HG03342 (cell line): ENCODE results near the gene SPATA3.

ENCODE experiments used
- ATAC-seq: cut with Tn5 transposase; IDR thresholded peaks from one replicate; pipeline ENCODE4 v1.9.1; 2021; ENCODE audit warnings: mild to moderate bottlenecking, moderate library complexity; ENCODE audit not compliant: unreplicated experiment

SPATA3 gene

DNA sequence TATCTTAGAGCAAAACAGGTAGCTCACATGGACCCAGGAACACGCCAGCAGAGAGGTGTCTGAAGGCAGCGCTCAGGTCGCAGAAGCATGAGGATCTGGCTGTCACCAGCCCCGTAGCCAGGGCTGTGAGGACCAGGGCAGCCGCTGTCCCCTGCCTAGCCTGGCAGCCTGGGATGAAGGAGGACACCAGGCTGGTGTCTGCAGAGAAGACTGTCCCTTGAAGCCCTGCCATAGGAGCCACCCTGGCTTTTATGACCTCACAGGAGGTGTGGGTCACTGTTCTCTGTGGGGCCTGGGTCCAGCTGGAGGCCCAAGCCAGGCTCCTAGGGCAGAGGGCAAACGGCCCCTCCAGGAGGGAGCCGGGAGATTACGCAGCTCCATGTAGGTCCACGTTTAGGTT, at the start of gene SPATA3:
SPATA3 (plus strand) TSS at position 301 of the 400 bp plus-strand sequence. CDS start 113 bp downstream, outside the sequence.
- ATAC-seq: no peak

DNA sequence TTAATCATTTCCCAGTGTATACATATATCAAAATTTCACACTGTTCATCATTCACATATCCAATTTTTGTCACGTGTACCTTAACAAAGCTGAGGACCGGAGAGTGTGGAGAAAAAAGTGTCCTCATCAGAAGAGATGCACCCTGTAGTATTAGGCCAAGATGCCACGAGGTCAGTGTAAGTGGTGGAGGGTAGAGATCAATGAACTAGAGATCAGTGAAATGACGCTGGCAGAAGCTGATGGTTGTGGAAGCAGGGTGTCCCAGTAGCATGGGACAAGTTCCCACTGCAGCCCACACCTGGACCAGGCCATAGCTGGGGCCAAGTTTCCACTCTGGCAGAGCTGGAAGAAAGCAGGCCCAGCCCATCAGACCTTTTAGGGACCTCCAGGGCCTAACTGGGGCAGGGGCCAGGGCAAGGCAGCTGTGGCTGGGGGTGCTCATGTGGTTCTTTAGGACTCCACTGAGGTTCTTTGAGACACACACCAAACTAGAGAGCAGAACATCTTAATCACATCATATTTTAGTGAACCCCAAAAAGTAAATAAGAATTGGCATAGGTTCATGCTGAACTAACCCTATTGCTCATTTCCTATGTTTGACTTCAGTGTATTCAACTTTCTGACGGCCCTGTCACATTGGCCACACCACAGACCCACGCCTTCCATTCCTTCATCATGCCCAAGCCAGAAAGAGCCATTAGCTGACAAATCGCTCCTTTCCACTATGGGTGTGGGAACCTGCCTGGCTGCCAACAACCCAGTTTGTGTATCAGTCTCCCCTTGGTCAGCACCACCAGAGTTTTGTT, 49.3 kb upstream of the SPATA3 start:
- ATAC-seq: no peak

- no peak for ATAC-seq
Observed at GRCh38 chr2:230947235-230947576, 48.7 kb upstream of the SPATA3 start.

GRCh38 chr2:230947908-230948365, 48.0 kb upstream of the SPATA3 start:
- ATAC-seq: peak; percentile 30

DNA sequence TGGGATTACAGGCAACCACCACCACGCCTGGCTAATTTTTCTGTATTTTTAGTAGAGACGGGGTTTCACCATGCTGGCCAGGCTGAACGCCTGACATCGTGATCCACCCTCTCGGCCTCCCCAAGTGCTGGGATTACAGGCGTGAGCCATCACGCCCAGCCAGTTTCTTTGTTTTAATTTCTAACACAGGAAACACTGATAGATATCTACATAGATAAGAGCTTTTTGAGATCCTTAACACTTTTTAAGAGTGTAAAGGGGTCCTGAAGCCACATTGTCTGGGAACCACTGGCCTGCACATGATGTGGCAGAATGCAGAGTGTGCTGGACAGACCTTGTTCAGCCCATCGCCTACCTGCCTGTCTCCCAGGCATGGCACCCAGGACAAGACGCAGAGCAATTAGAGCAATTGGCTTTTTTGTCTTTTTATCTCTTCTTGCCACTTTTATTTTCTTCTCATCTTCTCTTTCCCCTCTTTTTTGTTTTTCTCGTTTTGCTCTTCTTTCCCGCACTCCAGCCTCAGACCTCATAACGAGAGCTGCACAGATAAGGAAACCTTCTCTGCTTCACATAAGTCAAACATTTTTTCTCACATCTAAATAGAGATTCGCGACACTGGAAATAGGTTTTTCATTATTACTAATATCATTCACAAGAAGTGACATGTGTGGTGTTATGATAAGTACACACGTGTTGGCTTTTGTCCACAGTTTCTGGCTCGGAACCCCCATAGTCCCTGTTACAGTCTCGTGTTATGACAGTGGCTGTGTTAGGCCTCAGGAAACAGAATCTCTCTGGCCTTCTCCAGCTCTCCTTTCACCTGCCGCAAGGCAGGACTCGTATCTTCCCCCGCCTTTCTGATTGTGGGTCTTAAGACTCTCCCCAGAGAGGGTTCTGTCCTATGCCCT, 45.7 kb upstream of the SPATA3 start:
- ATAC-seq: peak; percentile 57

- no peak for ATAC-seq
Observed at GRCh38 chr2:230950874-230951339, 45.0 kb upstream of the SPATA3 start.

GRCh38 chr2:230951396-230951795, 44.5 kb upstream of the SPATA3 start:
- no peak for ATAC-seq

DNA sequence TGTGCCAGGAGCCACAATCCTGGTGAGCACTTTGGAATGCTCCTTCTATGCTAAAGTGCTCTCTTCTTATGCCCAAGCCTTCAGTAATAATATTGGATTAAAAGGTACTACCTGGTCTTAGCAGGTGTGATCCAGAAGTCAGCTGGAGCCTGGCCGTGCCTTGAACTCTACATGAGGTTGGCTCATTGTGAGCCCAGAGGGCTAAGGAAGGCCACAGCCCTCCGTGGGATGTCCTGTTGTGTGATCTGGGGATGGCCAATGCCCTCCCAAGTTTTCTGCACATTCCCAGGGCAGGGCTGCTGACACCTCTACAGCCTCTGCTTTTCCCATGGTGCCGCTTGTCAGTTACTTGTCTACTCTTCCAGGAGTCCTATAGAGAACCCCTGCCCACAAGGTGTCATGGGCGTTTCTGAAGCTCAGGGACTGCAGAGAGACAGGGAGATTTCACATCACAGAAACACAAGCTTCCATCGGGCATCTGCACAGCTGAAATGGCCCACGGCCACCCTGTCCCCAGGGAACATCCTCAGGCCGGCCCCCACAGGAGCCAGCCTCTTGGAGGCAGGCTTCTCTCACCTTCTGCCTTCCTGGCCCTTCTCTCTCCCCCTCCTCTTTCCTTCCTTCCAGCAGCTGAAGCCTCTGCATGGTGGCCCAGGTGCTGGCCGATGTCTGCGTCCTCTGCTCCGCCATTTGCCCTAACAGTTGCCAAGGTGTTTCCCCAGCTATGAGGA, 43.5 kb upstream of the SPATA3 start:
- ATAC-seq: no peak

GRCh38 chr2:230953845-230954244, 42.1 kb upstream of the SPATA3 start:
- ATAC-seq: no peak

- no peak for ATAC-seq
Observed at GRCh38 chr2:230954746-230955145, 41.2 kb upstream of the SPATA3 start.

- ATAC-seq: no peak
Observed at GRCh38 chr2:230955163-230955737, 40.7 kb upstream of the SPATA3 start.

- peak; percentile 62 for ATAC-seq
Observed at GRCh38 chr2:230956827-230957755, 38.8 kb upstream of the SPATA3 start.

DNA sequence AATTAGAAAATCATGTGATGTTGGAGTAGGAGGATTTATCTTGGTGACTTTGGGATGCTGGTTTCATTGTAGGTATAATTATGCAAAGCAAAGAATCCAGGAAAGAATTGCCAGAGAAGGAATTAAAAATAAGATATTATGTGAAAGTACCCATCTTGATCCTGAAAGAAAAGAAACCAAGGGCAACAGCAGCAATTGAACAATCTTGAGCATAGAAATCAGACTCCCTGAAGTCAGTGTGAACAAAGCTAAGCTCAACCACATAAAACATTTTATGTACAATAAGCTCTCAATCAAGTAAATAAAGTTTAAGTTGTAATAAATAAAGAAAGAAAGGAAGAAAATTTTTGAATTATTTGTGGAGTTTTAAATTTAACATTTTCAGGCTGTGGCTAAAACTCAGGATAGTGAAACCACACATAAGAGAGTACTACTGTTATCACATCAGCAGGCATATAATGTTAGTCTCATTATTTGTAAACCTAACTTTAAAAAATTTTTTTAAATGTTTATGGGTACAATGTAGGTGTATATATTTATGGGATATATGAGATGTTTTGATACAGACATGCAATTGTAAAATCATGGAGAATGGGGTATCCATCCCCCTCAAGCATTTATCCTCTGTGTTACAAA, 38.0 kb upstream of the SPATA3 start:
- ATAC-seq: no peak

GRCh38 chr2:230958820-230959756, 36.8 kb upstream of the SPATA3 start:
- no peak for ATAC-seq

DNA sequence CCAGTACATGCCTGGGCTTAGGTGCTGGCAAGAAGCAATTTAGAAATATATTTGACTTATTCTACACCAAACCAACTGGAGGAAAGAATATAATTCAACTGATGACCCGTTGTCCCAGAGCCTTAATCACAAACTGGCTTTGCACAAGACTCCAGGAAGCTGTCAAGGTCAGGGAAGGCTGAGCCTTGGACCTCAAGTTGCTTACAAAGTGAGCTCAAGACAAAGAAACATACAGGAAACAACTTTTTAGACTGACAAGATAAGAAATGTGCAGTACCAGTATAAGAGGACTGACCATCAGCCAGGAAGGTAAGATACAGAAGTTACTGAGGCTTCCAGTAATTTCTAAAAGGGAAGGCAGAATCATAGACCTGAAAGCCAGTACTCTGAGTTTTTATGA, 35.9 kb upstream of the SPATA3 start:
- no peak for ATAC-seq

GRCh38 chr2:230961091-230961491, 34.8 kb upstream of the SPATA3 start:
- ATAC-seq: no peak

DNA sequence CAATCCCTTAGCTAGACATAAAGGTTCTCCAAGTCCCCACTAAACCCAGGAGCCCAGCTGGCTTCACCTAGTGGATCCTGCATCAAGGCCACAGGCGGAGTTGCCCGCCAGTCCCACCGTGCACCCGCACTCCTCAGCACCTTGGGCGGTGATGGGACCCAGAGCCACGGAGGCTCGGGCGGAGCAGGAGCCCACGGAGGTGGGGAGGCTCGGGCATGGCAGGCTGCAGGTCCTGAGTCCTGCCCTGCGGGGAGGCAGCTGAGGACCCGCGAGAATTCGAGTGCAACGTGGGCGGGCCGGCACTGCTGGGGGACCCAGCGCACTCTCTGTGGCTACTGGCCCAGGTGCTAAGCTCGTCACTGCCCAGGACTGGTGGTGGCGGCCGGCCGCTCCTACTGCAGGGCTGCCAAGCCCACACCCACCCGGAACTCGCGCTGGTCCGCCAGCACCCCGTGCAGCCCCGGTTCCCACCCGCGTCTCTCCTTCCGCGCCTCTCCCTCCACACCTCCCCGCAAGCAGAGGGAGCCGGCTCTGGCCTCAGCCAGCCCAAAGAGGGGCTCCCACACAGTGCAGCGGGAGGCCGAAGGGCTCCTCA, 31.7 kb upstream of the SPATA3 start:
- ATAC-seq: no peak

DNA sequence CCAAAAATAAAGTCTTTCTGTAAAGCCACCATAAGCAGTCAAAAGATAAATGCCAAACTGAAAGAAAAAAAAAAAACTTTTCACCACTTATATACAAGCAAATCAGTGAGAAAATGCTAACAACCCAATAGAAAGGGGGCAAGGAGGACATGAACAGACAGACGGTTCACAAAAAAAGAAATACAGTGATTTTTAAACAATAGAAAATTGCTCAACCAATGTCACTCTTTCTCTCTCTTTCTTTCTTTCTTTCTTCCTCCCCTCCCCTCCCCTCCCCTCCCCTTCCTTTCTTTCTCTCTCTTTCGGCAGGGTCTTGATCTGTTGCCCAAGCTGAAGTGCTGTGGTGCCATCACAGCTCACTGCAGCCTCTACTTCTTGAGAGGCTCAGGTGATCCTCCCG, 28.8 kb upstream of the SPATA3 start:
- ATAC-seq: no peak
